ENCODE results near the gene FBLN2.

GRCh38 chr3:13653631-13654279, 104.8 kb downstream of the FBLN2 start:
- no peak for TF ChIP-seq CTCF (conservative IDR thresholded peaks at IDR 0.05)
- TF ChIP-seq ZFX (IDR thresholded peaks at IDR 0.05): no peak
